HL-60 (cell line): ENCODE measurements around the gene LDLRAD1.

Source experiments
- DNase-seq, 2 experiments: peaks; one replicate each; pipeline ENCODE4 v3.0.0-alpha.2; 2010 to 2020; ENCODE audit warnings: low read depth in 1 of 2, low spot score in 1 of 2
- H3K27ac ChIP-seq: fragments of 250-450 bp; sonication (Bioruptor Pico); replicated peaks from 2 replicates; pipeline ENCODE4 v1.5.1; 2020; ENCODE audit warnings: mild to moderate bottlenecking, moderate library complexity
- H3K27me3 ChIP-seq: fragments of 250-450 bp; sonication (Bioruptor Pico); 2 replicates; pipeline ENCODE4 v1.5.1; 2021; ENCODE audit warnings: mild to moderate bottlenecking, moderate library complexity; ENCODE audit not compliant: insufficient read depth, poor library complexity, severe bottlenecking
- H3K4me3 ChIP-seq: replicated peaks from 2 replicates; pipeline ENCODE4 v1.5.1; 2011; ENCODE audit warnings: mild to moderate bottlenecking, control low read depth, low read length; ENCODE audit not compliant: insufficient read depth
- CTCF ChIP-seq: IDR thresholded peaks from one replicate; pipeline ENCODE4 v1.5.1; 2011; ENCODE audit warnings: low read length, control low read depth, inconsistent platforms; ENCODE audit not compliant: insufficient read depth
- GABPA ChIP-seq: IDR thresholded peaks from 2 replicates; pipeline ENCODE4 v1.6.1; 2012; ENCODE audit warnings: low read depth
- POLR2AphosphoS5 ChIP-seq: IDR thresholded peaks from 2 replicates; pipeline ENCODE4 v1.6.1; 2012; ENCODE audit warnings: low read depth
- REST ChIP-seq: IDR thresholded peaks from 2 replicates; pipeline ENCODE4 v1.6.1; 2012; ENCODE audit warnings: low read depth; ENCODE audit not compliant: insufficient replicate concordance
- SPI1 ChIP-seq: IDR thresholded peaks from 2 replicates; pipeline ENCODE4 v1.6.1; 2012; ENCODE audit warnings: low read depth, mild to moderate bottlenecking, borderline replicate concordance

LDLRAD1 gene

DNA sequence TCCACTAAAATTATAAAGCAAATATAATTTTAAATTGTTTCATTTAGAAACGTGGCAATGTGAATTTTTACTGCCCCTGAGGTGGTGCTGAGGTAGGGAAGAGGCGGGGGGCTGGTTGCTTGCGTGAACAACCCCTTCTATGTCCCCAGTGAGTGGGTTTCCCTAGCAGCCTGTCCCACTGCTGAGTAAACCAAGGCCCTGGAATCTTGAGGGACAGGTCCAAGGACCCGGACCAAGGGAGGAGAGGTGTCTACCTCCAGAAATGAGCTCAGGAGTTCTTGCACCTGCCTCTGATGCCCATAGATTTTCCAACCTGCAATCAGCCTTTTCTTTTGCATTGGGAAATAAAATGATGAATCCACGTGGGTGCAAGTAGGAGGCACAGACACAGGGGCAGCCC lies 649 bp upstream of the LDLRAD1 start:
- no peak for TF ChIP-seq CTCF
- no peak for TF ChIP-seq GABPA
- no peak for TF ChIP-seq REST
- no peak for TF ChIP-seq SPI1
- TF ChIP-seq POLR2AphosphoS5, result no peak
- Histone ChIP-seq H3K27me3 (no peaks in the 10 kb centered on the region), H3K27ac (no peak overlapping the region), H3K4me3 (no peak overlapping the region)
- DNase-seq, result no peak

DNA sequence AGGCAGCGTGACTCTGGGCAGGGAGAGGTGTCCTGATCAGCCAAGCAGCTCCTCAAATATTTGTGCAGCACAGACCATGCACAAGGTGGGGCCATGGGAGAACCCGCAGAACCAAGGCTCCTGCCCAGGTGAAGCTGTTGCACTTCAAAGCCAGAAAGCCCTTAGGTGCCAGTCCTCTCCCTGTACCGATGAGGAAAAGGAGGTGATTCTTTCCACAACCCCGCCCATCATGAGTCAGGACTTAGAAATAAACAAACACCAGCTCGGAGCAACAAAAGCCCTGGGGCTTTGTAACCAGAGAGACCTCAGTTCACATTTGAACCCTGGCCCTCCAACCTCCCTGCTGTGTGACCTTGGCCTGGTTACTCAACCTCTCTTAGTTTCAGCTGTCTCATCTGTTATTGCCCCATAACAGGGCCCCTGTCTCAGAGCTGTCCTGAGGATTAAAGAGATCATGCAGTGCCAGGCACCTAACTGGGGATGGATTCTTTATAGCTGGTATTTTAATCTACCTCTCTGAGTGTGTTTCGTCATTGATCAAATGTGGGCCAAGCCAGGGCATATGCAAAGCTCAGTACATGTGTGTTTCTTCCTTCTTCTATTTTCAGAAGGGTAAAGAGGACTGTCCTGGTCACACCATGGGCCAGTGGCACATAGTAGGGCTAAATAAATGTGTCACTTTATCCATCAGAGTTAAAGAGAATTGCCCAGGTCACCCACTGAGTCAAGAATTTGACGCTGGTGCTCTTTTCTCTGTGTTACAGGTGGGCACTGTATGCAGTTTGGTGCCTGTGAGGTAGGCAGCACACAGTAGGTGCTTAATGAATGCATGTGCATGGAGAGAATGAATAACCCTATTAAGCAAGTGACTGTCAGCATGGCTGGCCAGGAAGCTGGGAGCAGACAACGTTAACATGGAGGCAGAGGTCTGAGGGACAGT lies 1.4 kb downstream of the LDLRAD1 start:
- Histone ChIP-seq H3K4me3 (no peak overlapping the region), H3K27ac (no peak overlapping the region), H3K27me3 (no peaks in the 10 kb centered on the region)
- no peak for DNase-seq
- TF ChIP-seq REST (no peak), GABPA (no peak), CTCF (no peak), POLR2AphosphoS5 (no peak), SPI1 (no peak)

GRCh38 chr1:54014009-54014629 lies 3.9 kb downstream of the LDLRAD1 start:
- no peaks in the 10 kb centered on the region for H3K27me3 ChIP-seq
- no peak for TF ChIP-seq CTCF
- no peak for TF ChIP-seq REST
- no peak for TF ChIP-seq SPI1
- H3K4me3 ChIP-seq, result no peak overlapping the region
- no peak for DNase-seq
- no peak overlapping the region for H3K27ac ChIP-seq
